ENCODE data around the gene KDM3B.
A peak's percentile ranks its signal among the peaks of the same experiment; 100 is the strongest.
"Not testable (repeated sequence)": the region's sequence is repeated elsewhere in the genome, so short reads cannot be mapped to it uniquely, and the experiment has no call there.

Gene KDM3B

DNA sequence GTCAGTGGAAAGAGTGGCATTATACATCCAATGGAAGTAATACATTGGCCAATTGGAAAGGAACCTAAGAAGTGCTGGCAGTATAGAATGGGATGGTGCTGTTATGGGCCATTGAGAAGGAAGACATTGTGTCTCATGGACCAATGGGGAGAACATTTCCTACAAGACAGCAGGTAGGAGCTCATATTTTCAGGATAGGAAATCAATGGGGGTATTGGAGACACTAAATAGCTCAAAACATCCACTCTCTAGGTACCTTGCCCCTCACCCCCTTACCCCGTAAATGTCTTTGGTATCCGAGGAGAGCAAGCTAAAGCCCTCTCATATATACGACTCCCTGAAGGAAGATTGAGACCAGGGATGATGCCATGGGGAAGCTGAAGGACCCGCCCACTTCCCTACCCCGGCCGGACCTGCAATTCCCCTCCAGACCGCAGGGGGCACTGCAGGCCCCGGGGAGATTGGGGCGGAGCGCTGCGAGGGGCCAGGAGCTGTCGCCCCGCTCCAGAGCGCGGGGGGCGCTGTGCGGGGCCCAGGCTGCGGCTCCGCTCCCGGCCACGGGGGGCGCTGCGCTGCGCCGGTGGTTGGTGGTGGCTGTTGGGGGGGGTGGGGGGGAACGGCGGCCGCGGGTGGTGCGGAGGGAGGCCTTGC is at the start of gene KDM3B:
KDM3B (plus strand) TSS at position 615 of the 651 bp plus-strand sequence. CDS start 111 bp downstream, outside the sequence.
- DNase-seq (ENCODE audit: low spot score), result peak; percentile 90

GRCh38 chr5:138303372-138303771 is 49.1 kb upstream of the KDM3B start:
- DNase-seq (ENCODE audit: low spot score), result no peak

DNA sequence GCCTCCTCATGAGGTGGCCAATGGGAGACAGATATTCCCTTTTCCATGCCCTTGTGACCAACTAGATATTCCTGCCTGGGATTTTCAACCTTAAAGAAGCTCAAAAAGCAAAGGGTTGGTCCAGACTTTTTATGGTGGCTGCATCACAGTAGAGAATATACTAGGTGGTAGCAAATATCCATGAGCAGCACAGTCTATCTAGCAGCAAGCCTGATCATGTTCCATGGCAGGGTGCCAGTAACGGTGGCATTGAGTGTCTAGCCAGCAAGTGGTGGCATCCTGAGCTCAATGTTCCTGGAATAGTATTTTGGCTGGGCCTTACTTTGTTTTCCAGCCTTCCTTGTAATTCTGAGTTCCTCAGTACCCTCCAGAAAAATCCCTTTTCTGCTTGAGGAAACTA is 46.7 kb upstream of the KDM3B start:
- DNase-seq (ENCODE audit: low spot score), result no peak

- no peak for DNase-seq (ENCODE audit: low spot score)
Observed at GRCh38 chr5:138315751-138316278, 36.7 kb upstream of the KDM3B start.

DNA sequence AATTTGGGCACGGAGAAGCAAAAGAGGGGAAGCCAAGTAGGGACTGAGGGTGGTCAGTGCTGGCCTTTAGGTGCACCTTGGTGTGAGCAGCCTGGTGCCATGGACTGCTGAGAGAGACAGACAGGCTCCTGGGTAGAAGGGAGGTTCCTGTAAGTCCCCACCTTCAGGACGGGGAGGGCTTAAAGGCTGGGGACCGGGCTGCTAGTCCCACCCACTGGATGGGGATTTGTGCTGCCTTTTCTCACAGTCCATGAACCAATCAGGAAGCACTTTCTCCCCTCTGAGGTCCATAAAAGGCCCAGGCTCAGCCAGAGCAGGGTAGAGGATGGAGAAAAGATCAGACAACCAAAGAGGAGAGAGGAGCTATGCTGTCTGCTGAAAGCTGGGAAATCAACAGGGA is 36.1 kb upstream of the KDM3B start:
- DNase-seq (ENCODE audit: low spot score), result no peak

GRCh38 chr5:138318211-138318610 is 34.3 kb upstream of the KDM3B start:
- DNase-seq (ENCODE audit: low spot score), result not testable (repeated sequence)

- DNase-seq (ENCODE audit: low spot score), result no peak
Observed at GRCh38 chr5:138330813-138331448, 21.6 kb upstream of the KDM3B start.

DNA sequence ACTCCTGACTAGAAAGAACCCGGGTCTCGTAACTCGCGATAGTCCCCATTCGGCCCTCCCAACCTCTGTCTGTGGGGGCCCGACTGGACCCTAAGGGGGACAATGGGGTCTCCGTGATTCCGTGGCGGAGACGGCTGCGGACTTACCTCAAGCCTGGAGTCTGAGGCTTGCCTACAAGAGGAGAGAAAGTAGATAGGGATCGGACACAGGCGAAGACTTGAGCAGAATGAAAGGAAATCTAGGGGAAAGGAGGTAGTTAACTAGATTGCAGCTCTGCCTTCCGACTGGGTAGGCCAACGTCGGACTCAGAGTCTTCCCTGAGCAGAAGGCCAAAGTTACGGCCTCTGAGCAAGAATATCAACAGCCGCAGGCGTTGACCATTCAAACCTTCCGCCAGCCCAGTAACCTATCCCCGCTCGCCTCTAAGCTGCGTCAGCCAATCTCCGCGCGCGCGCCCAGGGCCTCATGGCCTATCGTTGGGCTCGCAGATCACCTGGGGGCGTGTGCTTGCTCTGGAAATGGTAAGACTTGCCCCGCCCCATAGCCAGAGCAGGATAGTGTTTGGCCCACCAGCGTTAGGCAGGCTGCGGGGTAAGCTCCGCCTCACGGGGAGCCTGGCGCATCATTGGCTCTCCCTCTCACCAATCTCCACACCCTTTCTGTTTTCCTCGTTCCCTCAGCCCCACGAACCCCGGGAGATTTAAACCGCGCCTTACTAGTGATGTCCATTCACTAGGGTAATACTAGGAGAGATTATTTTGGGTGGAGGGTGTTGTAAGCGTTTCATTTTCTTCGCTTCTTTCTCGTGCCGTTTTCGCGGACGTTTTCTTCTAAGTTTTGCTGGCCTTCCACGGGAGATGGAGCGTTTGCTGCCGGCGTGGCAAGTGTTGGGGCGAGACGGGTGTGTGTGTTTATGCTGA is 20.8 kb upstream of the KDM3B start, which contains the start of gene CDC25C:
CDC25C (minus strand) TSS at position 356 of the 920 bp plus-strand sequence. CDS start 624 bp downstream, outside the sequence.
- peak; percentile 98 for DNase-seq (ENCODE audit: low spot score)

DNA sequence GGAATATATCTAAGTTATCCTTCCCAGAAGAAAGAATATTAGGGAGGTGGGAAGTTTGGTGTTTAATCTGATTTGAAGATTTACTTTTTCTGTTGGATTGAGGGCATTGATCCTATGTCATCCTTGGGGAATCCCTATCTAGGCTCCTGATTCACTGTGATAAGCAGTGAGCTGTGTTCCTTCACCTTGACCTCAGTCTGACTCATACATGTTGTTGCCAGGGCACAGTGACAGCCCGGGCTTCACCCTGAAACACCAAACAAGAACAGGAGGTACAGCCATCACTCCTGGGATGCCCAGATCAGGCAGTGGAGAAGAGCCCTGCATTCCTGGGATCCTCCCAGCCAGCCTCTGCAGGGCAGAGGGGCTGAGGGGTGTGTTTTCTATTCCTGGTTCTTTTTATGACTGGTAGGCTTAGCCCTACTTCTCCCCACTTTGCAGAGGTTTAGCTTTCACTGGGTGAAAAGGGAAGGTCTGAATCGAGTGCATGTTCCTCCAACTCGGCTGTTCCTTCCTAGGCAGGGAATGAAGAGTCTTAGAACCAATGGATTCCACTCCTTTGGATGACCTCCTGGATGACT is 17.5 kb upstream of the KDM3B start:
- DNase-seq (ENCODE audit: low spot score), result no peak

DNA sequence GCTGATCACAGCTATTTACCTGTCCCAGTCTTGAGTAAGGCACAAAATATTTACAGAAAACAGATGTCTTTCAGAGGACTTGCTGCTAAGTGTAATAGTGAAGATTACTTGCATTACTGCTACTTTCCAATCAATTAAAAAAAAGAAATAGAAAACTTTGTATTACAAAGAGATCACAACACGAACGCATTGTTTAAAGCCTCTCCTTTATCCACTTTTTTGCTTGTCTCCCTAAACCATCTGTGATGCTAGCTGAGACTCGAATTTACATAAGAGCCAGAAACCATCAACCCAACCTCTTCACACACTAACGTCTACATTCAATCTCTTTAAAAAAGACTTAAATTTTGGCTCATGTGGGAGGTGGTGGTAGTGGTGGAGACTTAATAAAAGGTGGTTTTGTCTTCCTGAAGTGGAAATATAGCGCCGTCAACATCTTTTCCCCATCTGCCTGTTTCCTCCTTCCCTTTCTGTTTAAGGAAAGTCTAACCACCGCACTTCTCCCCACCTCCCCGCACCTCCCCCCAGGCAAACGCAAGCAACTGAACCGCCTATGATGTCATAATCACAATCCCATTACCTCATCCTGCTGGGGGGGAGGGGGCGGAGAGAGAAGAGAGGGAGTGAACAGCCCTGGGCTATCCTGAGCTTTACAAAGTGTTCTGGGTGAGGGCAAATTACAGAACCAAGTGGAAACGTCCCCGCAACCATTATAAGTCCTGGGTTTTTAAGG is 15.4 kb upstream of the KDM3B start:
- no peak for DNase-seq (ENCODE audit: low spot score)

GRCh38 chr5:138337685-138338410 is 14.6 kb upstream of the KDM3B start, which contains the start of gene FAM53C:
FAM53C (plus strand) TSS chr5:138338266; CDS start chr5:138341336, 3,070 bp downstream.
- peak; percentile 89 for DNase-seq (ENCODE audit: low spot score)

DNA sequence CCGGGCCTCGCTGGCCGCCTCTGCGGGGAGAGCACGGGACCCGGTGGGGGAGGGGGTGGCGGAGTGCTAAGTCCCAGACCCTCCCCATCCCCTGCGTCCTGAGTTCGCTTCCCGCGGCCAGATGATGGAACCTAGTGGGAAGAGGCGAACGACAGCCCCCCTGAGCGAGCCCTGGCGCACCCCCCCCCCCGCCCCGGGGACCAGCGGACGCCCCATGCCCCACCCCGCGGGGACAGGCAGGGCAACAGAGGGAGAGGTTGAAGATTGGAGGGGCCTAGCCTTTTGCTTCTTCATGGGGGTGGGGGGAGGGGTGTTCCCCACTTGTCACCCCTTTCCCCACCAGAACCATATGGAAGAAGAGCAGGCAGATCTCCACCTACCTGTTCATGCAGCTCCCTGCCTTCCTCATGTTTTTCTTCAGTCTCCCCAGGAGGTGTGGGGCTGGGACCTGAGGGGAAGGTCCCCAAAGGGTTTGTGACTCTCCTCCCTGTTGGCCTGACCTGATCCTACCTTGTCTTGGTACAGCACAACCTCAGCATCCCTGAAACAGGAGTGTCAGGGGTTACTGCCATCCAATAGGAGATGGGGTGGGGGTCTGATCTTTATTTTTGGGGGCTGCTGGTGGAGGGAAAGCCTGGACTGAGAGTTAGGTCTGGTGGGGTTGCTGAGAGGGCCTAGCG is 13.9 kb upstream of the KDM3B start:
- DNase-seq (ENCODE audit: low spot score), result no peak

DNA sequence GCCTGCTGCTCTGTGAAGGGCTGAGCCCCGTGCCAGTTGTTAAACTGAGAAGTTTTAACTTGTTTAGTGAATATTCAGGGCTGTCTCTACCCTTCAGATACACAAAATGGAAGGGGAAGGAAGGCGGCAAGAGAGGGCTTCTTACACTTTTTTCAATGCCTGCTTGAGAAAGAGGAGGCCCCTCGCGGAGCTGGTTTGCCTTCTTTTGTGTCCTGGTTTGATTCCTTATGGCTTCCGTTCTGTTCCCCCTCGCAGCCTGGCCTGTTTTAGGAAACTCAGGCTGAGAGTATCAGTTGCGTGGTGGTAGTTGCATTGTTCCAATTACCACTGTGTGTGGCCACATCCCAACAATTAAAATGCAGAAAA is 13.4 kb upstream of the KDM3B start:
- DNase-seq (ENCODE audit: low spot score), result no peak

GRCh38 chr5:138339464-138339863 is 13.0 kb upstream of the KDM3B start:
- DNase-seq (ENCODE audit: low spot score), result no peak

DNA sequence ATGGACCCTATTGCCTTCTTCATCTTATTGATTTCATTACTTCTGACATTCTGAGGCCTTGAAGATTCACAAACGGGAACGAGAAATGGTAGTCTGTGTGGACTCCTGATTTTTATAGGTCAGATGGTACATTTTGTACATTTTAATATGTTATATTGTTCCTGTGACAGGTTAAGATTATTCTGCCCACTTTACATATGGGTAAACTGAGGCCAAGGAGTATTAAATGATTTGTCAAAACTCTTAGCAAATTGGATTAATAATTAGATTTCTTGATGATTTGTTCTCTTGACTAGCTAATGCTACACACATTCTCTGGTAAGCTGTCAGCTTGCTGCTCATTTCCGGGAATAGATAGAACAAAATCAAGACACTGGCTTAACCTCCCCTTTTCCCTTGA is 12.5 kb upstream of the KDM3B start:
- DNase-seq (ENCODE audit: low spot score), result no peak

- no peak for DNase-seq (ENCODE audit: low spot score)
Observed at GRCh38 chr5:138344887-138345622, 7.4 kb upstream of the KDM3B start.

DNA sequence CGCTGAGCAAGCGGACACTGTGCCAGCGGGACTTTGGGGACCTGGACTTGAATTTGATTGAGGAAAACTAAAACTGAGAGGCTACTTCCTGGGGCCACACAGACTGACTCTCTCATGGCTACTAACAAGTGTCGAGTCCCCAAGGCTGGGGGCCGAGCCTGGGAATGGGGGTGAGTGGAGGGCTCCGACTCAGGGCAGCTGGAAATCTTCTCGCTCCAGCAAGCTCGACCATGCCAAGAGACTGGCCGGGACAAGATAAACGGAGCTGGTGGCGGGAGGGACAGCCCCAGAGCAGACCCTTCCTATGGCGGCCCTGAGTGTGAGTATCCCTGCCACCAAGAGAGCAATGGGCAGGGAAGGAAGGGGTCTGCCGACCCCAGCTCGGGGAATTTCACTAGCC is 5.6 kb upstream of the KDM3B start:
- DNase-seq (ENCODE audit: low spot score), result no peak

DNA sequence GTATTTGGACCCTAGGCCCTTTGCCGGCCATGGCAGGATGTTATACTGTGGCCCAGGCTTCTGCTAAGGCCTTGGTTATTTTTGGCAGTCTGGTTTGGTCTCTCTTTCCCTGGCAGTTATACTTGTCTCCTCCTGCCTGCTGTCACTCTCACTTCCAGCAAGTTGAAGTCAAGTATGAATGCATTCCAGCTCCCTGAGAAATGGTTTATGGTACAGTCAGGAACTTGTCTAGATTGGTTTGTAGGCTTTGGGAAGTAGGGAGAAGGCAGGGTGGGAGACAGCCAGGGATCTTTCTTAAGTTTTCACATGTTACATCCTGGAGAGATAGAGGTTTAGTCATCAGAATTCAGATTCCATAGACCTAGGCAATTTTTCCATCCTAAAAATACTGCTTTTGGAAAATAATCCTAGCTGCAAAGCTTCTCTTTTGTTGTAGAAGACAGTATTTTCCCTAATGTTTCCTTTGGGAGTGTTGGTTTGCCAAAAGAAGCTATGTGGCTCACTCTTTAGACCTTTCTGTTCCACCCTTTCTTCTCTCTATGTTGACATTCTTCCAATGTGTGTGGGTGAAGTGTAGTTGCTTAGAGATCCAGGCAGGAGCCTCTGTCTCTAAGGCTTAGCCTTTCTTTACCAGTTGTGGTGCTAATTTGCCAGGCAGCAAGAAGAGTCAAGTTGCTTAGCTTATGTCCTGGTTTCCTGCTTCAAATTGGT is 2.5 kb upstream of the KDM3B start:
- no peak for DNase-seq (ENCODE audit: low spot score)

DNA sequence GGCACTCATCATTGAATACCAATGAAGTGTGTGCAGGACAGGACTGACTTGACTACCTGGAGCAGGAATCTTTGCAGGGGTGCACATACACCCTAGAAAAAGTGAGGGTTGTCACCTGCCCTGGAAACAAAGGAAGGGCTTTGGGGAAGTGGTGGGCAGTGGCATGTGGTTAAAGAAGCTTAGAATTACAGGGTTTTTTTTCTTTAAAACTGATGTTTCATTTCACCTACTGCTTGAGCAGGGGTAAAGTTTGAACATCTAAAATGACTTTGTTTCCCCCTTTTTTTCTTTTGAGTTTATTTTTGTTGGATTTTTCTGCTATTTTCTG is 2.0 kb upstream of the KDM3B start:
- no peak for DNase-seq (ENCODE audit: low spot score)

All from CD4-positive, alpha-beta T cell treated with Interleukin-6 at 100 ng/mL for 8 hours (primary cell).